ENCODE results near the gene NQO1.
"Not testable (repeated sequence)": the region's sequence is repeated elsewhere in the genome, so short reads cannot be mapped to it uniquely, and the experiment has no call there.

The NQO1 gene

GRCh38 chr16:69726313-69727060 is at the start of gene NQO1:
NQO1 (minus strand) TSS chr16:69726560; CDS start chr16:69726439, 121 bp downstream.
- peak; percentile 93 to 94 for DNase-seq

DNA sequence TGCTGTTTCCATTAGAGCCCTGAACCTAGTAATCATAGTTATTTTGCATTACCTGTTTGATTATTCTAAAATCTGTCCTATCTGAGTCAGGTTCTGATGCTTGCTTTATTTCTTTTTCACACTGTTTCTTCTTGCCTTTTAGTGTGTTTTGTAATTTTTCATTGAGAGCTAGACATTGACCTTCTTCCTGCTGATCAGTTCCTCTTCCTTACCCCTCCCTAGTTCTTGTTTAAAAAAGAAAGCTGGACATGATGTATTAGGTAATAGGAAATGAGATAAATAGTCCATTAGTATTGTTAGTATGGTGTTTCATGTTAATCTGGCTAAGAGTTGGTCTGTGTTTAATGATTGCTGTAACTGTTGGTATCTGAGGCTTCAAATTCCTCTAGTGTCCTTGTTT is 49.2 kb upstream of the NQO1 start:
- DNase-seq, result no peak

GRCh38 chr16:69773260-69773947 is 47.0 kb upstream of the NQO1 start:
- DNase-seq, result no peak

DNA sequence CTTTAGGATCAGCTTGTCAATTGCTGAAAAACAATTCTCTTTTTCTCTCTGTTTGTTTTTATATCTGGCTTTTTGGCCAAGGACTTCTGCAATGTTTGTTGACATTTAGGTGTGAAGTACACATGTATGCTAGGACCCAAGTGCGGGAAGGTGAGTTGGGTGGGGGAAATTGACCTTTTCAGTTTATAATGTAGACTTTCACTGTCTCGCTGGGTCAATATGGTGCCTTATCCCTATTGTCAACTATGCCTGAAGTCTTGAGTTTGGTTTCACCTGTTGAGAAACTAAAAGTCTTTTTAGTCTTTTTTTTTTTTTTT is 45.2 kb upstream of the NQO1 start:
- no peak for DNase-seq

DNA sequence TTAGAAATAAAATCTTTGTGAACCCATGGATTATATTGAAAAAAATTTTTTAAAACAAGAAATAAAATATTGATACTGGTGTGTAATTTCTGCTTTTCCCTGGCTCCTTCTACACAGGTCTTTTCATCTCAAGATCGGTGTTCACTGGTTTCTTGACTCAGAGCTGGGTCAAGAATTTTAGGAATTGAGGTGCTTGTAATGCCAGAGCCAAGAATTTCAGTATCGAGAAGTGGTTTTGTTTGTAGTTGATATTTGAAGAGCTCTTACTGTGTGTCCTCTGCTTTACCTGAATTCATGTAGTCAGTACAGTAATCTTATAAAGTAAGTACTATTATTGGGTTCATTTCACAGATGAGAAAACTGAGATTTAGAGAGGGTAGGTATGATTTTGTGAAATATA is 43.0 kb upstream of the NQO1 start:
- no peak for DNase-seq

GRCh38 chr16:69768666-69769065 is 42.3 kb upstream of the NQO1 start:
- DNase-seq, result no peak

- no peak for DNase-seq
Measured at GRCh38 chr16:69767459-69768229, 41.3 kb upstream of the NQO1 start.

- DNase-seq, result no peak
Measured at GRCh38 chr16:69763599-69763942, 37.2 kb upstream of the NQO1 start.

DNA sequence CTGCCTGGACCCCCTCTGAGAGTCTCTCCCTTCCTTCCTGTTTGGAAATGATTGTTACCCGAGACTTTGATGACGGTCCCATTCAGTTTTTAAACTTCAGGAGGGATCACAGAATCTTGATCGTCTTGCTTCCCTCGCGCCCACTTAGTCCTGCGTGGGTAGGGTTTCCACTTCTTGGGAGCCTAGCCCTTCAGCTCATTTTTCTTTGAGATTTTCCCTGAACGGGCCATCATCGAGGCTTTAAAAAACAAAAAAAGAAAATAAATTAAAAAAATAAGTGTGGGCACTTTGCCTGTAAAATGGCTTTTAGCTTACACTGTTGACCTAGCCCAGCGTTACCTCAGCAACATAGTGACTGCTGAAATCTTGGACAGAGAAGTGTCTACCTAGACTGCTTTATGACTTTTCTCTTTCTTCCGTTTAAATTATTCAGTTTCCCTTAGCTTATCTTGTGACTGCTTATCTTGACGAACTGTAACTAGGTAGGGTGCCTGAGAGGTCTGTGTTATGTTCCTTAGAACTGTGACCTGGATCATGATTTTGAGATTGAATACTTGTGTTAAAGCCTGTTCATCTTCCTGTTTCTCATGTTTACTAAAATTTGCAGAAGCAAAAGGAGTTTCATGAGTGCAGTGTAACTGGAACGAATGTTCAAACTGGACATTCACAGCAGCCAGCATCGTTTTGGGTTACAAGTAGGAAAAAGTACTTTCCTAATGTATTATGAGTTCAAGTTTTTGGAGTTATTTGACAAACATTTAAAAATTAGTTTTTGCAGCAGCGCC is 36.6 kb upstream of the NQO1 start:
- DNase-seq, result no peak

DNA sequence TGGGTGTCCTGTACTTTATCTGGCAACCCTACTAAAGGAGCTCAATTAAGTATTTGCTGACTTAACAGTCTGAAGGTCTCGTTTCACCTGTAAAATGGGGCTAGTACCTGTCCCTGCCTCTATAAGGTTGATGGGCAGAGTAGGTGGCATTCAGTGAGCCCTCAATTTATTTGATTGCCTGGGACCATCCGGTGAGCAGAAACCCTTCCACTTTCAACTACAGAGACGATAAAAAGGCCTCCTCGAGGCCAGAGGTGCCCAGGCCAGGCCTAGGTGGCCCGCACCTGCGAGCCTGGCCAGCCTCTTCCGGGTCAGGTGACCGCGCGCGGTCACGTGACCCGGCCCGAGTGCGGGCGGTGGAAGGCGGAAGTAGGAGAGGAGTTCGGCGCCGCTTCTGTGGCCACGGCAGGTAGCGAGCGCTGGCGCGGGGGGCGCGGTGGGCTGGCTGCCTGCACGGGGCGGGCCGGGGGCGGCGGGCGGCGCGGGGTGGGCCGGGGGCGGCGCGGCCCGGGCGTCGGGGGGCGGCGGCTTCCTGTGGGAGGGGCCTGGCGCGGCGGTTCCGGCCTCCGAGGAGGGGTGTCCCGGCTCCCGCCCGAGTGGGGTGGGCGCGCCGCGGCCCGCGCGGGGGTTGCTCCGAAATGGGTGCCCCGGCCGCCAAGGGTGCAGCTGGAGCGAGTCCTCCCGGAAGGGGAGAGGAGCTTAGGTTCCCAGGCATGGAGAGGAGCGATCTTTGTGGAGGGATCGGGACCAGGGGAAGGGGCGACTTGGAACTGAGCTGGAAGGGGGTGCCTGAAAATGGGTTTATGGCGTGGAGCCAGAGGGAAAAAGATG is 35.8 kb upstream of the NQO1 start, which contains the start of gene WWP2:
Gene WWP2 (plus strand): TSS at position 350 of the 831 bp plus-strand sequence. CDS start 24,679 bp downstream, outside the sequence.
- peak; percentile 68 to 76 for DNase-seq

- DNase-seq, result not testable (repeated sequence)
Measured at GRCh38 chr16:69757375-69757774, 31.0 kb upstream of the NQO1 start.

DNA sequence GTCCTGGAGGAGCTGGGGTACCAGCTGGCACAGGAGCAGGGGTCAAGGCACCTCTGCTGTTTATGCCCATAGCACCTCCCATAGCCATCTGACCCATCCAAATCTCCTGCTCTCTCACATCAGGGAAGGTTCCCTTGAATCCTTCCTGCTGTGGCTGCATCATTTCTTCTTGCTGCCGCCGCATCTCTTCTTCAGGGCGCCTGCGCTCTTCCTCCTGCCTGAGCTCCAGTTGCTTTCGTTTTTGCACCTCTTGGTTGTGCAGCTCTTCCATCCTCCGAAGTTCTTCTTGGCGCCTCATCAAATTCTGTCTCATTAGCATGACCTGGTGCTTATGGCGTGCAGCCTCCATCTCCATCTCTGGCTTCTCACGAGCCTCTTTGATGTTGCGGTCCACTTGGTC is 30.3 kb upstream of the NQO1 start:
- DNase-seq, result no peak

DNA sequence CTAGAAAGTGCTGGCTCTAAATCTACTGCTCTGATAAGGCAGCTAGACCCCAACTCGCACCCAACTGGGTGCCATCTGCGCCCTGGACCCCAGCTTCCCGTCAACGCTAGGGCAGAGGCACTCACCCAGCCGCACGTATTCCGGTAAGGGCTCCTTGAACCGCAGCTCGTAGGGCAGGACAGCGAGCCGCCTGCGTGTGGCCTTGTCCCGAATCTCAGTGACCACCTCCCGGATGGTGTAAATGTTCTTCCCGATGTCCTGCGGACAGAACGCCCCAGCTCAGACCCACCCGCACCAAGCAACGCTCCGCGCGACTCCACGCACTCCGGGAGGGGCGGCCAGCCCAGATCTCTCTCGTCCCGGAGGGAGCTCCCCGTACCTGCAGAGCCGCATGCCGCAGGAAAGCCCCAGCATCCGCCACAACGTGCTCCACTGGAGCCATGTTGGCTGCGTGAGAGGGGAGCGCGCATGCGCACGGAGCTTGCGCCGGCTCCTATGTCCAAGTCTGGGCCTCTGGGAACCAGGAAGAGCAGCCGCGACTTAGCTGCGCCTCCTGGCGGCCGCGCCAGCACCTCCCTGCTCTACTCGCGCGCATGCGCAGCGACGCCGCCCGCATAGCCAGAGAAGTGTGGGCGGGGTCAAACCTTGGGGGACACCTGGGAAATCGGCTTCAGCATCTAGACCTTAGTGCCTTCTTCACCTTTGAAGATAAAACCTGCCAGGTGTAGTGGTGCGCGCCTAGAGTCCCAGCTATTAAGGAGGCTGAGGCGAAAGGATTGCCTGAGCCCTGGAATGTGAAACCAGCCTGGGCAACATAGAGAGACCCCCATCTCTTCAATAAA is 28.3 kb upstream of the NQO1 start, which contains the start of gene NOB1:
Gene NOB1 (minus strand): TSS at position 458 of the 842 bp plus-strand sequence. CDS start 16 bp downstream, at position 442.
- DNase-seq, result peak; percentile 95 to 96

GRCh38 chr16:69754143-69754468 is 27.7 kb upstream of the NQO1 start:
- no peak for DNase-seq

DNA sequence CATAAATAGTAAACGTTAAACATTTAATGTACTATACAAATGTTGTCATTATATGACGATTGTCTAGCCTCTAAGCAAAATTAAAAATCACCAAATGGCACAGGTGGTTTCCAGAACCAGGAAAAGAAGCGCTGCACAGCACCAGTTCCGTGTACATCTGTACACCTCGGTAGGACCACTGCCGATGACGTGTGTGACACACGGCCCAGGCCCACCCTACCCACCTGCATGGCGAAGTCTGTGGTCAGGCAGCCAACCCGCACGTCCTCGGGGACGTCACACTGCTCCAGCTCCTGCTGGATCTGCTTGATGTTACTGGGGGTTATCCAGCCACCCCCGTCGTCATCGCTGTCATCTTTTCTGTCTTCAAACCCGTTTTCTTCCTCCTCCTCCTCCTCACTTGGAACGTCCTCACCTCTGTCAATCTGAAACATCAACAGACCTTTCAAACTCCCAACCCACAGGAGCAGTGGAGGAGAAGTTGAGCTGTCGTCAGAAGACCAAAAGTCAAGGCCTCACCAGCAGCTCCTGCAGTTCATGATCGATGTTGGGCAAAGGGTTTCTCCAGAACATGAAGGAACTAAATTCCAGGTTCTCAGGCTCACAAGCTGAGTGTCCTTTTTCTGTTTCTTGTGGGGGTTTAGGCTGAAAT is 22.5 kb upstream of the NQO1 start:
- no peak for DNase-seq

DNA sequence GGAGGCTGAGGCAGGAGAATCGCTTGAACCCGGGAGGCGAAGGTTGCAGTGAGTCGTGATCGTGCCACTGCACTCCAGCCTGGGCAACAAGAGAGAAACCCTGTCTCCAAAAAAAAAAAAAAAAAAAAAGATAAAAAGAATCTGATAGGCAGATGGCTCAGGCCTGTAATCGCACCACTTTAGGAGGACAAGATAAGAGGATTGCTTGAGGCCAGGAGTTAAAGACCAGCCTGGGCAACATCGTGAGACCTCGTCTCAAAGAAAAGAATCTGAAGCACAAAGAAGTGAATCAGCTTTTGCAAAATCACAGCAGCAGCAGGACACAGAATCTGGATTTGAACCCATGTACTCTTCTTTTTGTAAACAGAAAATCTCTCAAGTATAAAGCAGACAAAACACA is 20.8 kb upstream of the NQO1 start:
- DNase-seq, result no peak

- DNase-seq, result no peak
Measured at GRCh38 chr16:69745959-69746358, 19.6 kb upstream of the NQO1 start.

GRCh38 chr16:69745232-69745612 is 18.9 kb upstream of the NQO1 start:
- DNase-seq, result no peak

DNA sequence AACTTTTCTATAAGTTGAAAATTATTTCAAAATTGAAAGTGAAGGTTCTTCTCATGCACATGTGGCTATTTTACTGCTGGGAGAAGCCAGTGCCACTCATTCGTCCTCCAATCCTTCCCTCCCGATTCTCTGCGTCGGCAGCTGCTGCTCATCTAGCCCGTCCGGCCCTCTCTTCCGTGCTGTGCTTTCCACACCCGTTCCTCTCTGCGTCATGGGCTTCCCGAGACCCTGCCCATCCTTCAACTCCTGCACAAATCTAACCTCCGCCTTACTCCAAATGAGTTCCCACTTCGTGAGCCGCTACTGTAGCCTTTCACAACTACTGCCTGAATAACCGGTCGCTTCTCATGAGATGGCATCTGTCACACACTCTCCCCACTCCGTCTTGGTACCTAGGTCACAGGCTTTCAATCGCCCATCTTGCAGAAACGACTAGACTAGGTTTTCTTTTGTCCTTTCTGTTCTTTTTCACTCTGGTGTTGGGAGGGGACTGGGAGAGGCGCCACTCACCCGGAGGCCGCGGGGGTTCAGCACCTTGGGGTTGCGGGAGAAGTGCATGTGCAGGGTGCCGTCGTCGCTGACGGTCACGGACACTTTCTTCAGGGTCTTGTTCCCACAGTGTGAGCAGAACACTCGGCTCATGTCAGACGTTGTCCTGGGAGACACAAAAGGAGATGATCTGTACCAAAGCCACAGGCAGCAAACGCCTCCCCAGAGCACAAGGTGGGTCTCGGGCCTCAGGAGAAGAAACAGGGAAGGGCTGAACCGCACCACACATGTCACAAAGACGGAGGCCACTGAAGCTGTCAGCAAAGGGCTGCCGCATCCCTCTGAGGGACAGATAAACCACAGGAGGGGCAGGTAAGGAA is 18.2 kb upstream of the NQO1 start:
- no peak for DNase-seq

Measured in activated CD4-positive, alpha-beta T cell treated with anti-CD3 and anti-CD28 coated beads, Interleukin-2, amount 50 U/mL, for 48 hours (primary cell).